OCI-LY1 (cell line): Measurements from ENCODE around the gene ABTB2.

Experiments
- EZH2 ChIP-seq: fragments of 200-600 bp; sonication (generic), shearing (Covaris generic); IDR thresholded peaks from 2 replicates; pipeline ENCODE4 v1.8.0; 2017; ENCODE audit warnings: borderline replicate concordance, mixed run types, mild to moderate bottlenecking, antibody characterized with exemption, low read length, moderate library complexity, mixed read lengths
- TF ChIP-seq, protein P1 (sequence below): fragments of 200-600 bp; sonication (generic), shearing (Covaris generic); IDR thresholded peaks from 2 replicates; pipeline ENCODE4 v1.5.1; 2017; ENCODE audit warnings: mild to moderate bottlenecking, antibody characterized with exemption, low read length, moderate library complexity, mixed read lengths

DNA sequence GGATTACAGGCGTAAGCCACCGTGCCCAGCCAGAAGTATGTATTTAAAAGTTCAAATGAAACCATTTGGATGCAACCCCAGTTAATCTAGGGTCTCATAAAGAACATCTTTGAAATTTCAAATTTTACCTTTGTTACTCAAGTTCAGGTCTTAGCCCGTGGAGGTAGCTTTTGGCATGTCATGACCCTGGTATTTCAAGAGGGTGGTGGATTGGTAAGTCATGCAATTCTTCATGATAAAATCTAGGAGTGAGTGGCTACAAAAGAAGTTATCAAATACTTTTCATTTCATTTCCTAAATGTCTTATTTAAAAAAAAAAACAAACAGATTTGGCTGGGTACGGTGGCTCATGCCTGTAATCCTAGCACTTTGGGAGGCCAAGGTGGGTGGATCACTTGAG is 80.6 kb downstream of the ABTB2 start:
- TF ChIP-seq EZH2: no peak
- TF ChIP-seq, protein P1, sequence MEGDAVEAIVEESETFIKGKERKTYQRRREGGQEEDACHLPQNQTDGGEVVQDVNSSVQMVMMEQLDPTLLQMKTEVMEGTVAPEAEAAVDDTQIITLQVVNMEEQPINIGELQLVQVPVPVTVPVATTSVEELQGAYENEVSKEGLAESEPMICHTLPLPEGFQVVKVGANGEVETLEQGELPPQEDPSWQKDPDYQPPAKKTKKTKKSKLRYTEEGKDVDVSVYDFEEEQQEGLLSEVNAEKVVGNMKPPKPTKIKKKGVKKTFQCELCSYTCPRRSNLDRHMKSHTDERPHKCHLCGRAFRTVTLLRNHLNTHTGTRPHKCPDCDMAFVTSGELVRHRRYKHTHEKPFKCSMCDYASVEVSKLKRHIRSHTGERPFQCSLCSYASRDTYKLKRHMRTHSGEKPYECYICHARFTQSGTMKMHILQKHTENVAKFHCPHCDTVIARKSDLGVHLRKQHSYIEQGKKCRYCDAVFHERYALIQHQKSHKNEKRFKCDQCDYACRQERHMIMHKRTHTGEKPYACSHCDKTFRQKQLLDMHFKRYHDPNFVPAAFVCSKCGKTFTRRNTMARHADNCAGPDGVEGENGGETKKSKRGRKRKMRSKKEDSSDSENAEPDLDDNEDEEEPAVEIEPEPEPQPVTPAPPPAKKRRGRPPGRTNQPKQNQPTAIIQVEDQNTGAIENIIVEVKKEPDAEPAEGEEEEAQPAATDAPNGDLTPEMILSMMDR: no peak
